Common myeloid progenitor, CD34-positive (primary cell): ENCODE measurements around the gene IST1.

Source experiments
- CTCF ChIA-PET: fragments of 350-600 bp; sonication (Branson Sonifier 250); formaldehyde crosslinking; loops from one replicate; lab custom pipeline; 2021; ENCODE audit warnings: antibody characterized with exemption; lab: Charles Lee
- POLR2A ChIA-PET: fragments of 350-600 bp; sonication (Branson Sonifier 250); formaldehyde crosslinking; loops from one replicate; lab custom pipeline; 2021; ENCODE audit warnings: antibody characterized with exemption; lab: Charles Lee
- DNase-seq, 3 donors: peaks; one replicate each; pipeline versions ENCODE4 v3.0.0 to v3.0.0-alpha.2; 2013
- H3K27ac ChIP-seq, 2 experiments: 1 replicate in 1 of 2; 2 replicates in 1 of 2; pipeline ENCODE4 v1.7.0; 2013; ENCODE audit warnings: inconsistent platforms in 2 of 2, low read length in 2 of 2, mild to moderate bottlenecking in 2 of 2, low read depth in 1 of 2, moderate library complexity in 1 of 2; ENCODE audit not compliant: severe bottlenecking in 2 of 2, insufficient read depth in 1 of 2, poor library complexity in 1 of 2
- H3K27me3 ChIP-seq, 5 experiments: replicated peaks in 2 of 5; 1 replicate in 3 of 5; 2 replicates in 2 of 5; pipeline versions ENCODE4 v1.6.1 to v1.7.0; 2013; ENCODE audit warnings: low read length in 4 of 5, mild to moderate bottlenecking in 2 of 5, moderate library complexity in 2 of 5, inconsistent platforms in 1 of 5; ENCODE audit not compliant: insufficient read depth in 5 of 5, control insufficient read depth in 4 of 5
- H3K36me3 ChIP-seq, 4 experiments: 1 replicate in 2 of 4; 2 replicates in 2 of 4; pipeline versions ENCODE4 v1.6.1 to v1.7.0; 2013; ENCODE audit warnings: low read length in 3 of 4, control low read depth in 1 of 4, mild to moderate bottlenecking in 1 of 4; ENCODE audit not compliant: control insufficient read depth in 4 of 4, insufficient read depth in 4 of 4
- H3K4me1 ChIP-seq, 4 experiments: 1 replicate in 3 of 4; 2 replicates in 1 of 4; pipeline versions ENCODE4 v1.6.1 to v1.7.1; 2013; ENCODE audit warnings: low read length in 3 of 4, mild to moderate bottlenecking in 3 of 4, control low read depth in 1 of 4, inconsistent platforms in 1 of 4, moderate library complexity in 1 of 4; ENCODE audit not compliant: control insufficient read depth in 4 of 4, insufficient read depth in 4 of 4; ENCODE audit errors: control extremely low read depth in 1 of 4
- H3K4me3 ChIP-seq, 7 experiments: 1 replicate in 4 of 7; 2 replicates in 3 of 7; pipeline versions ENCODE4 v1.5.1 to v1.7.0; 2013; ENCODE audit warnings: mild to moderate bottlenecking in 7 of 7, low read length in 6 of 7, moderate library complexity in 6 of 7, inconsistent platforms in 2 of 7, low read depth in 2 of 7, control low read depth in 1 of 7; ENCODE audit not compliant: insufficient read depth in 4 of 7, control insufficient read depth in 1 of 7; ENCODE audit errors: extremely low read depth in 1 of 7
- H3K9me3 ChIP-seq, 5 experiments: 1 replicate in 4 of 5; 2 replicates in 1 of 5; pipeline versions ENCODE4 v1.6.1 to v1.7.1; 2013; ENCODE audit warnings: low read length in 4 of 5, mild to moderate bottlenecking in 2 of 5, inconsistent platforms in 1 of 5, low read depth in 1 of 5, moderate library complexity in 1 of 5; ENCODE audit not compliant: control insufficient read depth in 4 of 5, insufficient read depth in 2 of 5; ENCODE audit errors: control extremely low read depth in 1 of 5
- WGBS: methylation state at CpG from one replicate; pipeline ENCODE4 v1.1.5; 2013; ENCODE audit not compliant: insufficient coverage; 5-methylcytosine and 5-hydroxymethylcytosine counted together

The IST1 gene

DNA sequence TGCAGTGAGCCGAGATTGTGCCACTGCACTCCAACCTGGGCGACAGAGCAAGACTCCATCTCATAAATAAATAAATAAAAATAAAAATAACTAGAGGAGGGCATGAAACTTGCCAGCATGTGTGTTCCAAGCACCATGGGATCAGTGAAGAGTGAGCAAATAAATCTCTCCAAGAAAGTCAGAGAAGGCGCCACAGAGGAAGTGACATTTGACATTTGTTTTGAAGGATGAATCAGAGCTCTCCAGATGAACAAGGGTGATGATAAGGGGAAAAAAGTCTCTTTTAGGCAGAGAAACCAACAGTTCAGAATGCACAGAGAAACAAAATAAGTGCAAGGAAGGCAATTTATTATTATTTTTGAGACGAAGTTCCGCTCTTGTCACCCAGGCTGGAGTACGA, 50.3 kb downstream of the IST1 start:
- H3K27ac ChIP-seq, result no peak overlapping the region
- H3K27me3 ChIP-seq, result no peaks in the 10 kb centered on the region
- 42% methylated on average over 4 of the region's 6 CpGs for WGBS
- ChIA-PET CTCF (interaction anchor here (0.7 kb wide), 1 partner anchor 144 kb away, joined by 3 read pairs; no protein-coding TSS in a partner anchor), POLR2A (no interaction called here)
- DNase-seq, result peak in 1 of 3 donors; percentile 23
- H3K36me3 ChIP-seq, result no peaks in the 10 kb centered on the region
- peaks cover 6 to 13% (median 10%) of the 10 kb centered on the region in 4 experiments for H3K4me1 ChIP-seq
- H3K9me3 ChIP-seq, result no peaks in the 10 kb centered on the region
- no peak overlapping the region for H3K4me3 ChIP-seq

DNA sequence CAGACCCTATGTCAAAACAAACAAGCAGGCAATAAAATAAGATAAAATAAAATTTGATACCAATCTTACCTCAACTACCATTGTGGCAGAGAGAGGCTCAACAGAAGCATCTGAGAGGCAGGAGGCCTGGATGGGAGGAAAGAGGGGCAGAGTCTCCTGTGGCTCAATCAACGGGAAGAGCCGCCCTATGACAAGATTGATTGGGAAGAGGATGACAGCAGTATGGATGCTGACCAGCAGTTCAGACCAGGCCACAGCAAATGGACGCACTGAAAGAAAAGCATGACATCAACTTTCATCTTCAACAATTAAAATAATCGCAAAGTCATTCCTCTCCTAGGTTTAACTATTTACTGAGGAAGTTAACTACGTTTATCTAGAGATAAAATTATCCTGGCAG, 57.5 kb downstream of the IST1 start:
- no peaks in the 10 kb centered on the region for H3K27me3 ChIP-seq
- no peaks in the 10 kb centered on the region for H3K9me3 ChIP-seq
- no CpG with 5 or more reads among the region's 5 CpGs for WGBS
- H3K4me1 ChIP-seq, result peaks cover 0 to 17% (median 8%) of the 10 kb centered on the region in 4 experiments
- no peak overlapping the region for H3K4me3 ChIP-seq
- no peak overlapping the region for H3K27ac ChIP-seq
- CTCF ChIA-PET, result no interaction called here
- DNase-seq, result peak in 1 of 3 donors; percentile 21
- POLR2A ChIA-PET, result no interaction called here
- H3K36me3 ChIP-seq, result no peaks in the 10 kb centered on the region

DNA sequence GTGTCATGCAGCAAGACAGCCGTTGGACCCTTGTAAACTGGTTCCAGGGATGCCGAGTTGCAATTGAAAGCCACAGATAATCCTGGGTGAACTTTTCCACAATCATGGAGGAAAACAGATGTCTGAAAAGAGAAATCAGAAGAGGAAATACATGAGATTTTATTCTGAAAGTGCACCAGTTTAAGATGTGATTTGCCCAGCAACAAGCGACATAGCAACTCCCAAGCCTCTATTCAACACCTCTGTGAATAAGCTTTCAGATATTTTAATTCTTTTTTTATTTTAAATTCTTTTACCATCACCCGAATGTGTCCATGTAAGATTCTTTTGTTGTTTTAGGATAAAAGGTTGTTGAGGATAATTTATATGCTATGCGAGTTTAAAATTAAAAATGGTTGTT, 58.8 kb downstream of the IST1 start:
- Histone ChIP-seq H3K4me1 (peaks cover 0 to 17% (median 8%) of the 10 kb centered on the region in 4 experiments), H3K27me3 (no peaks in the 10 kb centered on the region), H3K9me3 (no peaks in the 10 kb centered on the region), H3K36me3 (no peaks in the 10 kb centered on the region), H3K4me3 (no peak overlapping the region), H3K27ac (no peak overlapping the region)
- ChIA-PET CTCF (interaction anchor here (1.1 to 1.5 kb wide), 4 partner anchors 10 to 72 kb away, joined by 3 to 7 read pairs (median 5); no protein-coding TSS in a partner anchor), POLR2A (no interaction called here)
- 45% methylated on average over 2 of the region's 5 CpGs for WGBS
- DNase-seq, result no peak

DNA sequence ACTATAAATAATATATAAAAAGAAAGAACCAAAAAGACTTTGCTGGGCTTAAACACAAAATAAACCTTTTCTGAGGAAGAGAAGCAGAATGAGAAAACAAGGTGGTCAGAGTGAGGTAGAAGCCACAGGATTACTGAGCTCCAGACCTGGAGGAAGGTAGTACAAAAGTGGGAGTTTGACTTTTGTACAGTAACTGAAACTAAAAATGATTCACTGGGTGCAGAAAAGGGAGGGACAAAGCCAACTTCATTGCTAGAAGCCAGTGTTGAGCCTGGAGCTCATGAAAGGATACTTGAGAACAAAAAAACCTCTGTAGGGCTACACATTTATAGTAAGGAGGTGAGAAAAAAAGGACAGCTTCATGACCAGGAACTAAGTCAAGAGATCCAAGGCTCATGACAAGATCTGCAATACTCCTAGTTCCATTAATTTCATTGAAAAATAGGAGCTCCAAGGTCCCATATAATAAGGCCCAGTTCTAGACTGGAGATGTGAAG, 59.4 kb downstream of the IST1 start:
- Histone ChIP-seq H3K36me3 (no peaks in the 10 kb centered on the region), H3K4me3 (no peak overlapping the region), H3K9me3 (no peaks in the 10 kb centered on the region), H3K4me1 (peaks cover 0 to 17% (median 8%) of the 10 kb centered on the region in 4 experiments), H3K27ac (no peak overlapping the region), H3K27me3 (no peaks in the 10 kb centered on the region)
- ChIA-PET POLR2A (no interaction called here), CTCF (interaction anchor here (1.1 to 1.5 kb wide), 4 partner anchors 9 to 72 kb away, joined by 3 to 7 read pairs (median 5); no protein-coding TSS in a partner anchor)
- peak in 1 of 3 donors; percentile 21 for DNase-seq

DNA sequence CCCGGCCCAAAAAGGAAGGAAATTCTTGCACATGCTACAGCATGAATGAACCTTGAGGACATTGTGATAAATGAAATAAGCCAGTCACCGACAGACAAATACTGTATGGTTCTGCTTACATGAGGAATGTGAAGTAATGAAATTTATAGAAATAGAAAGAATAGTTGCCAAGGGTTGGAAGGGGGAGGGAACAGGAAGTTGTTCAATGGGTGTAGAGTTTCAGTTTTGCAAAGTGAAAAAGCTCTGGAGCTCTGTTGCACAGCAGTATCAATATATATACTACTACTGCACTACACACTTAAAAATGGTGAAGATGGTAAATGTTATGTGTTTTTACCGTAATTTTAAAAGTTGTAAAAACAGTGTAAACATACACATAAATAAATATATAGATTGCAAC, 61.2 kb downstream of the IST1 start:
- no peaks in the 10 kb centered on the region for H3K27me3 ChIP-seq
- no peak overlapping the region for H3K27ac ChIP-seq
- POLR2A ChIA-PET, result no interaction called here
- DNase-seq, result no peak
- H3K36me3 ChIP-seq, result no peaks in the 10 kb centered on the region
- H3K9me3 ChIP-seq, result no peaks in the 10 kb centered on the region
- H3K4me1 ChIP-seq, result peaks cover 0 to 17% (median 8%) of the 10 kb centered on the region in 4 experiments
- H3K4me3 ChIP-seq, result no peak overlapping the region
- CTCF ChIA-PET, result interaction anchor here (1.7 kb wide), 1 partner anchor 14 kb away, joined by 3 read pairs; no protein-coding TSS in a partner anchor
- 37% methylated on average over 2 of the region's 3 CpGs for WGBS

DNA sequence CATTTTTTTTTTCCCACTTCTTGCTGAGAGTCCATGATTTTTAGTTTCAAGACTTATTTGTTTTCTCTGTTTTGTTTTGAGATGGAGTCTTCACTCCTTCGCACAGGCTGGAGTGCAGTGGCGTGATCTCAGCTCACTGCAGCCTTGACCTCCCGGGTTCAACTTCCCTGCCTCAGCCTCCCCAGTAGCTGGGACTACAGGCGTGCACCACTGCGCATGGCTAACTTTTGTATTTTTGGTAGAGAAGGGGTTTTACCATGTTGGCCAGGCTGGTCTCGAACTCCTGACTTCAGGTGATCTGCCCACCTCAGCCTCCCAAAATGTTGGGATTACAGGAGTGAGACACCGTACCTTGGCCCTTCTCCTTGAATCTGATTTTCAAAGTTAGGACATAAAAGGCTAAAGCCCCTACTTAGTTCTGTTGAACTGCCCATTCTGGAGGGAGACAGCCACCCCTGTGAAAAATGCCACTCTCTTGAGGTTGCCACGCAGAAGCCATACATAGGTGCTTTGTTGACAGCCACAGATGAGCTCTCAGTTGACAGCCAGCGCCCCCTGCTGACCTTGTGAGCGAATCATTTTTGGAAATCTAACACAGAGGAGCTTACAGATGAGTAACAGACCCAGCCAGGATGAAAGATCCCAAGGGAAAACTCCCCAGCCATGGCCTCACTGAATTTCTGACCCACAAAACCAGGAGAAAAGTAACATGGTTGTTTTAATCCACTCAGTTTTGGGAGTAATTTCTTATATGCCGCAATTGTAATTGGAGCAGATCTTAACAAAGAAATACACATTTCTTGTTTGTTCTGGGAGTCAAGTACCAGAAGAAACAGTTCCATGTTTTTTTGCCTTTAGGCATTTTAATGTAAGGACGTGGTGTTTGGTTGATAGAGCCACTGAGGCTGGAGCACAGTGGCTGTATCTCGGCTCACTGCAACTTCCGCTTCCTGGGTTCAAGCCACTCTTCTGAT, 66.0 kb downstream of the IST1 start:
- Histone ChIP-seq H3K4me3 (no peak overlapping the region), H3K36me3 (no peaks in the 10 kb centered on the region), H3K4me1 (peaks cover 0 to 3% (median 0%) of the 10 kb centered on the region in 4 experiments), H3K27ac (no peak overlapping the region), H3K27me3 (no peaks in the 10 kb centered on the region), H3K9me3 (no peaks in the 10 kb centered on the region)
- peak; percentile 79 to 88 (median 84) for DNase-seq
- 75% methylated on average over 11 of the region's 14 CpGs for WGBS
- ChIA-PET CTCF (interaction anchor here (0.7 to 3.8 kb wide), 18 partner anchors 10 to 231 kb away, joined by 3 to 18 read pairs (median 4); no protein-coding TSS in a partner anchor), POLR2A (no interaction called here)
